ENCODE results near the gene GPR158. TPM values are rescaled to one million over a fixed set of nuclear protein-coding genes. Genes with fewer than 3 reads are reported as not detected.

The GPR158 gene
- total and polyA plus RNA-seq, 8 donors, result 0.06 to 1.2 (median 0.24) TPM

- intact Hi-C loops (cut with DNase I), result no loop called here
- H3K36me3 ChIP-seq, result no peaks in the 10 kb centered on the region
- FAIRE-seq, result no peak
Observed at GRCh38 chr10:25444266-25444665, 269.5 kb downstream of the GPR158 start.

GRCh38 chr10:25451401-25451800 is 276.6 kb downstream of the GPR158 start:
- ATAC-seq (no peak), DNase-seq (no peak), FAIRE-seq (no peak)
- Histone ChIP-seq H3K27me3 (no peaks in the 10 kb centered on the region), H3K36me3 (no peaks in the 10 kb centered on the region), H3K27ac (no peak overlapping the region), H3K4me1 (no peaks in the 10 kb centered on the region), H3K9me3 (no peaks in the 10 kb centered on the region), H3K4me3 (no peak overlapping the region)
- intact Hi-C loops (cut with DNase I), result no loop called here
- no peak for TF ChIP-seq CTCF (IDR thresholded peaks at IDR 0.05)
- 69% methylated on average over 4 of the region's 4 CpGs for WGBS, 2 donors

More at GRCh38 chr10:25444266-25444665, 269.5 kb downstream of the GPR158 start:
- no peak overlapping the region for H3K4me3 ChIP-seq
- H3K27ac ChIP-seq, result no peak overlapping the region
- no peak for DNase-seq
- H3K27me3 ChIP-seq, result no peaks in the 10 kb centered on the region
- no peak for TF ChIP-seq CTCF (IDR thresholded peaks at IDR 0.05)
- 71 to 72% methylated on average over 6 of the region's 6 CpGs for WGBS, 2 donors
- H3K4me1 ChIP-seq, result no peaks in the 10 kb centered on the region
- no peaks in the 10 kb centered on the region for H3K9me3 ChIP-seq
- ATAC-seq, result no peak

GRCh38 chr10:25453619-25454018 is 278.8 kb downstream of the GPR158 start:
- Histone ChIP-seq H3K27ac (no peak overlapping the region), H3K9me3 (no peaks in the 10 kb centered on the region), H3K27me3 (no peaks in the 10 kb centered on the region), H3K4me1 (no peaks in the 10 kb centered on the region), H3K4me3 (no peak overlapping the region), H3K36me3 (no peaks in the 10 kb centered on the region)
- TF ChIP-seq CTCF (IDR thresholded peaks at IDR 0.05), result no peak
- no peak for DNase-seq
- intact Hi-C loops (cut with DNase I), result no loop called here
- no peak for FAIRE-seq
- ATAC-seq, result no peak
- 77 to 86% methylated on average over 1 of the region's 1 CpG for WGBS, 2 donors

- FAIRE-seq (no peak), ATAC-seq (no peak), DNase-seq (no peak)
- Histone ChIP-seq H3K9me3 (no peaks in the 10 kb centered on the region), H3K27me3 (no peaks in the 10 kb centered on the region), H3K4me3 (no peak overlapping the region), H3K36me3 (no peaks in the 10 kb centered on the region), H3K4me1 (no peaks in the 10 kb centered on the region), H3K27ac (no peak overlapping the region)
- no peak for TF ChIP-seq CTCF (IDR thresholded peaks at IDR 0.05)
- intact Hi-C loops (cut with DNase I), result no loop called here
- WGBS, 2 donors, result 21% methylated on average over 4 of the region's 4 CpGs
Observed at GRCh38 chr10:25455980-25456567, 281.3 kb downstream of the GPR158 start.

- FAIRE-seq (no peak), DNase-seq (no peak), ATAC-seq (no peak)
- Histone ChIP-seq H3K27ac (no peak overlapping the region), H3K9me3 (no peaks in the 10 kb centered on the region), H3K4me3 (no peak overlapping the region), H3K4me1 (no peaks in the 10 kb centered on the region), H3K36me3 (no peaks in the 10 kb centered on the region), H3K27me3 (no peaks in the 10 kb centered on the region)
- intact Hi-C loops (cut with DNase I), result no loop called here
- 81 to 84% methylated on average over 2 of the region's 2 CpGs for WGBS, 2 donors
- TF ChIP-seq CTCF (IDR thresholded peaks at IDR 0.05), result no peak
Observed at GRCh38 chr10:25457552-25457951, 282.8 kb downstream of the GPR158 start.
